HepG2 (cell line): ENCODE results near the gene PMFBP1. TPM values are rescaled to one million over a fixed set of nuclear protein-coding genes. Genes with fewer than 3 reads are reported as not detected.

ENCODE experiments used
- AHR ChIP-seq: IDR thresholded peaks from 2 replicates; pipeline ENCODE4 v1.6.1; 2018; ENCODE audit warnings: missing genetic modification reagents, missing compliant biosample characterization
- ATF4 ChIP-seq, 2 experiments: fragments of 450-650 bp in 1 of 2; sonication (generic) in 1 of 2; formaldehyde crosslinking; IDR thresholded peaks; 2 replicates each; pipeline versions ENCODE4 v1.5.0 to v1.8.0; 2020 to 2022; ENCODE audit warnings: mild to moderate bottlenecking in 1 of 2, missing genetic modification reagents in 1 of 2
- BCL6 ChIP-seq: IDR thresholded peaks from 2 replicates; pipeline ENCODE4 v1.6.1; 2016; ENCODE audit warnings: missing genetic modification reagents, missing compliant biosample characterization
- LBX2 ChIP-seq: sonication (generic); formaldehyde crosslinking; IDR thresholded peaks from 2 replicates; pipeline ENCODE4 v1.5.0; 2020; ENCODE audit warnings: missing genetic modification reagents, mild to moderate bottlenecking, borderline replicate concordance
- REST ChIP-seq, 2 experiments: IDR thresholded peaks; 2 replicates each; pipeline ENCODE4 v1.6.1; 2011 to 2012; ENCODE audit warnings: low read length in 2 of 2, borderline replicate concordance in 1 of 2, low read depth in 1 of 2, mild to moderate bottlenecking in 1 of 2, moderate library complexity in 1 of 2
- ZBTB20 ChIP-seq: sonication (generic); formaldehyde crosslinking; IDR thresholded peaks from 2 replicates; pipeline ENCODE4 v1.8.1; 2023; ENCODE audit warnings: missing genetic modification reagents, low read depth, mild to moderate bottlenecking, borderline replicate concordance
- ZBTB40 ChIP-seq, 2 experiments: fragments of 450-650 bp in 1 of 2; sonication (generic) in 1 of 2; formaldehyde crosslinking in 1 of 2; IDR thresholded peaks; 2 replicates each; pipeline versions ENCODE4 v1.6.1 to v1.8.0; 2016 to 2022; ENCODE audit warnings: antibody characterized with exemption in 1 of 2, mild to moderate bottlenecking in 1 of 2, missing genetic modification reagents in 1 of 2
- ZBTB46 ChIP-seq: sonication (generic); formaldehyde crosslinking; IDR thresholded peaks from 2 replicates; pipeline ENCODE4 v1.4.0; 2020; ENCODE audit warnings: mild to moderate bottlenecking, missing genetic modification reagents, borderline replicate concordance
- ZKSCAN8 ChIP-seq: IDR thresholded peaks from 2 replicates; pipeline ENCODE4 v1.6.1; 2016; ENCODE audit warnings: borderline replicate concordance, missing genetic modification reagents, missing compliant biosample characterization
- polyA plus RNA-seq, 8 experiments: library from polyadenylated mRNA; depleted of rRNA in 3 of 8; stranded (reverse) in 7 of 8; unstranded in 1 of 8; fragments of >200 nt; fragmentation: Illumina TruSeq in 4 of 8; extraction: Trizol in 4 of 8; gene quantifications; 2 replicates each; pipeline versions ENCODE4 v1.2.1 to v1.2.3, GENCODE V29; 2011 to 2016; ENCODE audit warnings: low read depth in 4 of 8, missing spikeins in 1 of 8, mixed read lengths in 1 of 8; ENCODE audit not compliant: insufficient read depth in 1 of 8
- total RNA-seq, 5 experiments: library from RNA; depleted of rRNA; stranded (reverse); fragments of >200 nt; fragmentation: Illumina TruSeq; extraction: Trizol; gene quantifications; 2 replicates each; pipeline ENCODE4 v1.2.3, GENCODE V29; 2016; ENCODE audit warnings: low read depth in 1 of 5

Gene PMFBP1
- total and polyA plus RNA-seq, 2 of the 13 experiments (the other 11 are each of a cell fraction or from before 2014, with no cell fraction given): 1.9 to 3.8 TPM

- no peak for TF ChIP-seq ZBTB40 (IDR thresholded peaks at IDR 0.05)
- no peak for TF ChIP-seq ZBTB40 (CRISPR knock-in tag; IDR thresholded peaks at IDR 0.05)
- TF ChIP-seq ATF4 (CRISPR knock-in tag; IDR thresholded peaks at IDR 0.05): peak in 1 of 2 experiments; percentile 58; a peak in 1 of 4 replicates
- no peak; the same call in 1 of the 2 replicates for TF ChIP-seq ZBTB20 (CRISPR knock-in tag)
- TF ChIP-seq BCL6: no peak
- TF ChIP-seq LBX2 (CRISPR knock-in tag): no peak
- TF ChIP-seq ZBTB46 (CRISPR knock-in tag): peak; percentile 36; the same call in 1 of the 2 replicates
- 0 out of 2 replicates have a peak, but pooled peaks have one; percentile 6 for TF ChIP-seq ZKSCAN8
- 0 out of 4 replicates have a peak, but pooled peaks of 1 of the 2 experiments have one; percentile 9 for TF ChIP-seq REST (IDR thresholded peaks at IDR 0.05; ENCODE audit: borderline replicate concordance in 1 of 2, low read depth in 1 of 2, low read length in 2 of 2)
- TF ChIP-seq AHR (CRISPR knock-in tag): no peak
These were observed 79.0 kb downstream of the PMFBP1 start (continued) for GRCh38 chr16:72092832-72093447.
